Bronchial epithelial cell (primary cell): Measurements from ENCODE around the gene FCHO2. TPM values are rescaled to one million over a fixed set of nuclear protein-coding genes. Genes with fewer than 3 reads are reported as not detected.
A peak's percentile ranks its signal among the peaks of the same experiment; 100 is the strongest.

Source experiments
- DNase-seq: peaks from one replicate; pipeline ENCODE4 v3.0.0-alpha.2; 2010; ENCODE audit warnings: low read depth
- FAIRE-seq: peaks from 2 replicates; lab custom pipeline; 2011; peaks lifted over from hg19 to GRCh38; lab: Jason Lieb, UNC
- H3K27me3 ChIP-seq: 2 replicates; pipeline ENCODE4 v1.5.1; 2011; ENCODE audit warnings: low read length; ENCODE audit not compliant: control insufficient read depth, insufficient read depth
- H3K36me3 ChIP-seq: 2 replicates; pipeline ENCODE4 v1.5.1; 2011; ENCODE audit warnings: low read length; ENCODE audit not compliant: control insufficient read depth, insufficient read depth
- H3K4me3 ChIP-seq: 2 replicates; pipeline ENCODE4 v1.5.1; 2011; ENCODE audit warnings: mild to moderate bottlenecking, low read depth, low read length, control low read depth
- total RNA-seq: library from RNA; depleted of rRNA; stranded (reverse); fragments of >200 nt; gene quantifications from 2 replicates; pipeline ENCODE4 v1.2.1, GENCODE V29; 2014
- TF ChIP-seq, protein P1 (sequence below): IDR thresholded peaks from 2 replicates; pipeline ENCODE4 v1.5.1; 2011; ENCODE audit warnings: mild to moderate bottlenecking, moderate library complexity, low read length, control low read depth, inconsistent platforms; ENCODE audit not compliant: insufficient read depth, severe bottlenecking

FCHO2 gene
- total RNA-seq, 1 donor from 2014 or later, result 10.5 TPM

DNA sequence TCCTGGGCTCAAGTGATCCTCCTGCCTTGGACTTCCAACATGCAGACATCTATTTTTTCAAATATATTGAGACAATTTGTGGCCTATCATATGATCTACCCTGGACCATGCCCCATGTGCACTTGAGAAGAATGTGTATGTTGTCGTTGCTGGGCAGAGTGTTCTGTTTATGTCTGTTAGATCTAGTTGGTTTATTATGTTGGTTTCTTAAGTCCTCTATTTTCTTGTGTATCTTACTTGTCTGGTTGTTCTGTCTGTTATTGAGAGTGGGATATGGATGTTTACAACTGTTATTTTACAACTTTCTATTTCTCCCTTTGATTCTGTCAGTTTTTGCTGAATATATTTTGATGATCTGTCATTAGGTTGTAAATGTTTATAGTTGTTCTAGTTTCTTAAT lies 154.3 kb downstream of the FCHO2 start:
- Histone ChIP-seq H3K36me3 (no peaks in the 10 kb centered on the region), H3K4me3 (no peak overlapping the region), H3K27me3 (no peaks in the 10 kb centered on the region)
- TF ChIP-seq, protein P1, sequence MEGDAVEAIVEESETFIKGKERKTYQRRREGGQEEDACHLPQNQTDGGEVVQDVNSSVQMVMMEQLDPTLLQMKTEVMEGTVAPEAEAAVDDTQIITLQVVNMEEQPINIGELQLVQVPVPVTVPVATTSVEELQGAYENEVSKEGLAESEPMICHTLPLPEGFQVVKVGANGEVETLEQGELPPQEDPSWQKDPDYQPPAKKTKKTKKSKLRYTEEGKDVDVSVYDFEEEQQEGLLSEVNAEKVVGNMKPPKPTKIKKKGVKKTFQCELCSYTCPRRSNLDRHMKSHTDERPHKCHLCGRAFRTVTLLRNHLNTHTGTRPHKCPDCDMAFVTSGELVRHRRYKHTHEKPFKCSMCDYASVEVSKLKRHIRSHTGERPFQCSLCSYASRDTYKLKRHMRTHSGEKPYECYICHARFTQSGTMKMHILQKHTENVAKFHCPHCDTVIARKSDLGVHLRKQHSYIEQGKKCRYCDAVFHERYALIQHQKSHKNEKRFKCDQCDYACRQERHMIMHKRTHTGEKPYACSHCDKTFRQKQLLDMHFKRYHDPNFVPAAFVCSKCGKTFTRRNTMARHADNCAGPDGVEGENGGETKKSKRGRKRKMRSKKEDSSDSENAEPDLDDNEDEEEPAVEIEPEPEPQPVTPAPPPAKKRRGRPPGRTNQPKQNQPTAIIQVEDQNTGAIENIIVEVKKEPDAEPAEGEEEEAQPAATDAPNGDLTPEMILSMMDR, result no peak
- no peak for DNase-seq
- no peak for FAIRE-seq

DNA sequence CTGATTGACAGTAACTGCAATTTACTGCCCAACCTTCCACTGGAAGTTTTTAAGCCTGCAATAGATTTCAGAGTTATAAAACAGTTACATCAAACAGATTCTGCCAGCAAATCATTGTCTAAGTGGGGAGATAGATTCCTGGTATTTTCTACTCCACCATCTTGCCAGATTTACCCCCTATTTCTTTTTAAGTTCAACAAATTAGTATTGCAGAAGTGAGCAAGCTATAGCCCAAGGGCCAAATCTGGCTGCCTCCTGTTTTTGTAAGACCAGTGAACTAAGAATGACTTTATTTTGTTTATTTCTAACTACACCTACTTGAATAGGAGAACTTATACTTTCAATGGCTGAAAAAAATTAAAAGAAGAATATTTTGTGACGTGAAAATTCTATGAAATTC lies 155.7 kb downstream of the FCHO2 start:
- H3K4me3 ChIP-seq, result no peak overlapping the region
- DNase-seq (no peak), FAIRE-seq (no peak)
- TF ChIP-seq, protein P1, result no peak
- no peaks in the 10 kb centered on the region for H3K27me3 ChIP-seq
- no peaks in the 10 kb centered on the region for H3K36me3 ChIP-seq

DNA sequence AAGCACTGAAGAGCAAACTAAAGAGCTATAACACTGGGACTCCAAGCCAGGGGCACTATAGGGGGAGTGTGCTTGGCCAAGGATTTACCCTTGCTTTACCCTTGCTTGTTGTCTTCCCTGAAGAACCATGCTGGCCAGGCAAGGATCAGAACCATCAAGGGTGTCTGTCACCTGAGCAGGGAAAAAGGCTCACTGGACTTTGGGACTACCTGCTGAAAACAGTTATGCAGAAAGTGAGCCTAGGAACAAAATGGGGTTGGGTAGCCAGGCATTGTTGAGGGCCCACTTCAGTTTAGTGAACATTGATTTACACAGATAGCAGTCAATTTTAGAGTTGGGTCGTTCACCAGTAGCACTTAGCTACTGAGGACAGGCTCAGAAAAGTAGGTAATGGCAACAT lies 156.5 kb downstream of the FCHO2 start:
- Histone ChIP-seq H3K4me3 (no peak overlapping the region), H3K36me3 (no peaks in the 10 kb centered on the region), H3K27me3 (no peaks in the 10 kb centered on the region)
- DNase-seq (no peak), FAIRE-seq (peak; percentile 58)
- TF ChIP-seq, protein P1, result no peak

DNA sequence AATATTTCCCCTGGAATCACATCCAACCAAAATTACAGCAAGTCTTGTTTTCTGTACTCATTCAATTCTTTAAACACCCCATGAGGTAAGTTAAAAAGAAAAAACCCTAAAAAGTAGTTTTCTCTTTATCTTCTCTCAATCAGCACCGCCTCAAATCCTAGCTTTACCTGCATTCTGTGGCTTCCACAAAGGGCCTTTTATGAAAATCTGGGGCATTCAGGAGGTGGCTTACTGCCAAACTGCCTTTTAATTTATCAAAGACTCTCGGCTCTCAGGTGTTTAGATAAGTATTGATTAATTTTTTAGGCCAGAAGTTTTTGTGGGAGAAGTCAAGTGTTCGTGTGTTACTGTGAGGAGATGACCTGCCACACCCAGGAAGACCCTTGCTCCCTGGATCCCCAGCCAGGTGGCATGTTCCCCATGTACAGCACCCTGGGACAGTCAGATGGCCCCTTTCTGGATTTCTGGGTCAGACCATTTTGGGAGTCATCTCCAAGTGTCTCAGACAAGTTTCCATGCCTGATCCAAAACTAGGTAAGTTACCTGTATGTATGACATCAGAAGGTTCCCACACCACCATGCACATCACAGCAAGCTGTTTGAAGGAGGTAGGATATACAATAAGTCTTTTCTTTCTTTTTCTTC lies 158.3 kb downstream of the FCHO2 start:
- Histone ChIP-seq H3K4me3 (no peak overlapping the region), H3K36me3 (no peaks in the 10 kb centered on the region), H3K27me3 (no peaks in the 10 kb centered on the region)
- no peak for FAIRE-seq
- no peak for DNase-seq
- TF ChIP-seq, protein P1, result no peak

DNA sequence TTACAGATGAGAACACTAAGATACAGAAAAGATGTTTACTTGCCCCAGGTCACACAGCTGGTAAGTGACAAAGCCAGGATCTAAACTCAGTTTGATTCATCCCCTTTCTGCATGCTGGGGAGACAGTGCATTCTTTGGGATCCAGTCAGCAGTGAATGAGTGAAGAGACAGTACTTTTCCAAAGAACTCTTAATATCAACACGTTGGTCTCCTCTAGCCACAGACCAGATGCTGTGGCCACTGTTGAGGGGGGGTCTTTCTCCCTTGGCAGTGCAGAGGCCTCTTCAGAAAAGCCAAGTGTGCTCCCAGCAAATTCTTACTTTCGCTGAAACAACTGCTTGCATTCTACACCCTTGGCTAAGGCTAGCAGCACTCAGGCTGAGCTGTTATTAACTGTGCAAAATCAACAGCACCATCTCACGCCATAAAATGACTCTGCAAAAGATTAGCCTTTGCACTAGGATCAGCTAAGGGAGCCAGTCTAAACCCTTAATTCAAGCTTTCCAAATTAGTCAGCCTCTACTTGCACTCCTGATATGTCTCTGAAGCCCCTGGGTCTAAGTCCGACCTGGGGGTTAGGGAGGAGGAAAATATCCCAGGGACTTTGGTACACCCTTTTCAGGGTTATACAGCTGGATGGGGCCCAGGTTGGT lies 159.7 kb downstream of the FCHO2 start:
- H3K27me3 ChIP-seq, result no peaks in the 10 kb centered on the region
- no peaks in the 10 kb centered on the region for H3K36me3 ChIP-seq
- peak; percentile 40 for FAIRE-seq
- TF ChIP-seq, protein P1, result no peak
- peak; percentile 44 for DNase-seq
- H3K4me3 ChIP-seq, result no peak overlapping the region
